HL-60 (cell line): ENCODE measurements around the gene PAPPA2.

Experiments used
- CTCF ChIP-seq: IDR thresholded peaks from one replicate; pipeline ENCODE4 v1.5.1; 2011; ENCODE audit warnings: low read length, control low read depth, inconsistent platforms; ENCODE audit not compliant: insufficient read depth
- POLR2AphosphoS5 ChIP-seq: IDR thresholded peaks from 2 replicates; pipeline ENCODE4 v1.6.1; 2012; ENCODE audit warnings: low read depth
- SPI1 ChIP-seq: IDR thresholded peaks from 2 replicates; pipeline ENCODE4 v1.6.1; 2012; ENCODE audit warnings: low read depth, mild to moderate bottlenecking, borderline replicate concordance

- TF ChIP-seq CTCF (no peak), POLR2AphosphoS5 (no peak), SPI1 (no peak)
These were observed 425.6 kb downstream of the PAPPA2 start for GRCh38 chr1:176888471-176889032.
